ENCODE data around the gene IGSF9B. TPM values are rescaled to one million over a fixed set of nuclear protein-coding genes. Genes with fewer than 3 reads are reported as not detected.

The IGSF9B gene
- total and polyA plus RNA-seq, 4 donors, result 0.72 to 19.5 (median 4.0) TPM

DNA sequence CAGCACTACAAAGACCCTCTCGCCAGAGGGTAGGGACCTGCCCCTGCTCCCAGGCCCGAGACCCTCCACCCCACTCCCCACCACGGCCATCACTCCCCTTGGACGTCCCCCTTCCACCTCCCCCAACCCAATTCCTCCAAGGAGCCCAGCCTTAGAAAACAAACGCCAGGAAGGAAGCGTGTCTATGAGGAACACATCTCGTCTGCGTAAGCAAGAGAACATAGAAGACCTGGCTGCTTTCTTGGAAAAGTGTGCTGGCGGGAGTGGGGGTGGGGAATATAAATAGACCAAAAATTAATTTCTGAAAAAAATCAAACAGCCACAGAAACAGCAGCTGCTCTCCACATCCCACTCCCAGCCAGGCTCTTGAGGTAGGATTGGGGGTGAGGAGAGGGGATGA lies 23.9 kb upstream of the IGSF9B start:
- TF ChIP-seq, protein P1, sequence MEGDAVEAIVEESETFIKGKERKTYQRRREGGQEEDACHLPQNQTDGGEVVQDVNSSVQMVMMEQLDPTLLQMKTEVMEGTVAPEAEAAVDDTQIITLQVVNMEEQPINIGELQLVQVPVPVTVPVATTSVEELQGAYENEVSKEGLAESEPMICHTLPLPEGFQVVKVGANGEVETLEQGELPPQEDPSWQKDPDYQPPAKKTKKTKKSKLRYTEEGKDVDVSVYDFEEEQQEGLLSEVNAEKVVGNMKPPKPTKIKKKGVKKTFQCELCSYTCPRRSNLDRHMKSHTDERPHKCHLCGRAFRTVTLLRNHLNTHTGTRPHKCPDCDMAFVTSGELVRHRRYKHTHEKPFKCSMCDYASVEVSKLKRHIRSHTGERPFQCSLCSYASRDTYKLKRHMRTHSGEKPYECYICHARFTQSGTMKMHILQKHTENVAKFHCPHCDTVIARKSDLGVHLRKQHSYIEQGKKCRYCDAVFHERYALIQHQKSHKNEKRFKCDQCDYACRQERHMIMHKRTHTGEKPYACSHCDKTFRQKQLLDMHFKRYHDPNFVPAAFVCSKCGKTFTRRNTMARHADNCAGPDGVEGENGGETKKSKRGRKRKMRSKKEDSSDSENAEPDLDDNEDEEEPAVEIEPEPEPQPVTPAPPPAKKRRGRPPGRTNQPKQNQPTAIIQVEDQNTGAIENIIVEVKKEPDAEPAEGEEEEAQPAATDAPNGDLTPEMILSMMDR (IDR thresholded peaks at IDR 0.05; ENCODE audit: control extremely low read depth, extremely low read depth), result no peak
- Histone ChIP-seq H3K4me3 (no peak overlapping the region), H3K9ac (ENCODE audit: insufficient read depth in 1 of 2, low read length in 2 of 2) (no peak overlapping the region), H3K27me3 (ENCODE audit: control insufficient read depth in 3 of 3, insufficient read depth in 3 of 3, low read length in 2 of 3) (peaks cover 0 to 2% (median 2%) of the 10 kb centered on the region in 3 donors), H3K9me3 (ENCODE audit: control insufficient read depth in 4 of 4, insufficient read depth in 3 of 4, low read length in 3 of 4) (no peaks in the 10 kb centered on the region), H3K36me3 (ENCODE audit: control insufficient read depth in 4 of 4, insufficient read depth in 4 of 4, low read length in 4 of 4) (no peaks in the 10 kb centered on the region), H3K4me1 (ENCODE audit: control insufficient read depth in 5 of 5, insufficient read depth in 5 of 5, low read length in 5 of 5) (no peaks in the 10 kb centered on the region), H3K27ac (ENCODE audit: low read depth in 1 of 2, low read length in 1 of 2) (no peak overlapping the region)
- 46% methylated on average over 9 of the region's 9 CpGs for WGBS, 2 donors
- DNase-seq (no peak), ATAC-seq (ENCODE audit: insufficient read depth, low FRiP score) (no peak)

DNA sequence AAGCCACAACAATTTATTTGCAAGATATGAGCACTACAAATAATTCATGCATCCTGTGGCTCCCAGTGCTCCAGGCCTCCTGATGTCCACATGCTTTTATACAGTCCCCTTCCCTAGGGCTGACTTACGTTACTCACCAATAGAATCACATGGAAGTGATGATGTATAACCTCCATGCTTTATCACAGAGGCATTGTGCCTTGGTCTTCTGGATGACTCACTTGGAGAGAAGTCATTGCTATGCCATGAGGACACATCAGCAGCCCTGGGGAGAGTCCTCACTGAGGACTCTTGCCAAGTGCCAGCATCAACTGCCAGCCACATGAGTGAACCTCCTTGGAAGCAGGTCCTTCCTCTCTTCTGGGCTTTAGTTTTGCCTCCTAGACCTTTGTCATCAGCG lies 22.0 kb upstream of the IGSF9B start:
- Histone ChIP-seq H3K9me3 (ENCODE audit: control insufficient read depth in 4 of 4, insufficient read depth in 3 of 4, low read length in 3 of 4) (no peaks in the 10 kb centered on the region), H3K4me1 (ENCODE audit: control insufficient read depth in 5 of 5, insufficient read depth in 5 of 5, low read length in 5 of 5) (no peaks in the 10 kb centered on the region), H3K27ac (ENCODE audit: low read depth in 1 of 2, low read length in 1 of 2) (no peak overlapping the region), H3K9ac (ENCODE audit: insufficient read depth in 1 of 2, low read length in 2 of 2) (no peak overlapping the region), H3K4me3 (no peak overlapping the region), H3K27me3 (ENCODE audit: control insufficient read depth in 3 of 3, insufficient read depth in 3 of 3, low read length in 2 of 3) (peaks cover 0 to 2% (median 2%) of the 10 kb centered on the region in 3 donors), H3K36me3 (ENCODE audit: control insufficient read depth in 4 of 4, insufficient read depth in 4 of 4, low read length in 4 of 4) (no peaks in the 10 kb centered on the region)
- DNase-seq (no peak), ATAC-seq (ENCODE audit: insufficient read depth, low FRiP score) (no peak)
- 89 to 93% methylated on average over 2 of the region's 2 CpGs for WGBS, 2 donors
- TF ChIP-seq, protein P1 (IDR thresholded peaks at IDR 0.05; ENCODE audit: control extremely low read depth, extremely low read depth), result no peak

GRCh38 chr11:133977067-133977677 lies 20.4 kb upstream of the IGSF9B start:
- Histone ChIP-seq H3K9ac (ENCODE audit: insufficient read depth in 1 of 2, low read length in 2 of 2) (no peak overlapping the region), H3K9me3 (ENCODE audit: control insufficient read depth in 4 of 4, insufficient read depth in 3 of 4, low read length in 3 of 4) (no peaks in the 10 kb centered on the region), H3K4me1 (ENCODE audit: control insufficient read depth in 5 of 5, insufficient read depth in 5 of 5, low read length in 5 of 5) (no peaks in the 10 kb centered on the region), H3K36me3 (ENCODE audit: control insufficient read depth in 4 of 4, insufficient read depth in 4 of 4, low read length in 4 of 4) (no peaks in the 10 kb centered on the region), H3K27ac (ENCODE audit: low read depth in 1 of 2, low read length in 1 of 2) (no peak overlapping the region), H3K27me3 (ENCODE audit: control insufficient read depth in 3 of 3, insufficient read depth in 3 of 3, low read length in 2 of 3) (peaks cover 0 to 2% (median 2%) of the 10 kb centered on the region in 3 donors), H3K4me3 (no peak overlapping the region)
- ATAC-seq (ENCODE audit: insufficient read depth, low FRiP score), result no peak
- TF ChIP-seq, protein P1 (IDR thresholded peaks at IDR 0.05; ENCODE audit: control extremely low read depth, extremely low read depth), result no peak
- no peak for DNase-seq
- 75 to 80% methylated on average over 10 of the region's 10 CpGs for WGBS, 2 donors

- TF ChIP-seq, protein P1 (IDR thresholded peaks at IDR 0.05; ENCODE audit: control extremely low read depth, extremely low read depth), result no peak
- H3K9ac ChIP-seq (ENCODE audit: insufficient read depth in 1 of 2, low read length in 2 of 2), result no peak overlapping the region
- H3K9me3 ChIP-seq (ENCODE audit: control insufficient read depth in 4 of 4, insufficient read depth in 3 of 4, low read length in 3 of 4), result no peaks in the 10 kb centered on the region
- DNase-seq, result no peak
- no peak overlapping the region for H3K4me3 ChIP-seq
- H3K27ac ChIP-seq (ENCODE audit: low read depth in 1 of 2, low read length in 1 of 2), result no peak overlapping the region
- ATAC-seq (ENCODE audit: insufficient read depth, low FRiP score), result no peak
- H3K27me3 ChIP-seq (ENCODE audit: control insufficient read depth in 3 of 3, insufficient read depth in 3 of 3, low read length in 2 of 3), result peaks cover 0 to 4% (median 2%) of the 10 kb centered on the region in 3 donors
- 82 to 91% methylated on average over 7 of the region's 7 CpGs for WGBS, 2 donors
- no peaks in the 10 kb centered on the region for H3K36me3 ChIP-seq (ENCODE audit: control insufficient read depth in 4 of 4, insufficient read depth in 4 of 4, low read length in 4 of 4)
- H3K4me1 ChIP-seq (ENCODE audit: control insufficient read depth in 5 of 5, insufficient read depth in 5 of 5, low read length in 5 of 5), result no peaks in the 10 kb centered on the region
These were observed 18.7 kb upstream of the IGSF9B start for GRCh38 chr11:133975488-133975849.
